Fibroblast of peridontal ligament (primary cell): ENCODE data around the gene NEURL3.

Experiments
- DNase-seq: peaks from one replicate; pipeline ENCODE4 v3.0.0-alpha.2; 2010; ENCODE audit errors: extremely low read depth

Gene NEURL3

GRCh38 chr2:96527286-96528005 lies 22.3 kb upstream of the NEURL3 start:
- DNase-seq = peak; percentile 38

- no peak for DNase-seq
Observed at GRCh38 chr2:96526615-96527285, 21.6 kb upstream of the NEURL3 start.

GRCh38 chr2:96526101-96526591 lies 21.0 kb upstream of the NEURL3 start:
- no peak for DNase-seq

- no peak for DNase-seq
Observed at GRCh38 chr2:96525211-96525507, 20.0 kb upstream of the NEURL3 start.

GRCh38 chr2:96524482-96525210 lies 19.5 kb upstream of the NEURL3 start:
- no peak for DNase-seq

GRCh38 chr2:96523659-96524481 lies 18.7 kb upstream of the NEURL3 start:
- peak; percentile 85 for DNase-seq

GRCh38 chr2:96522304-96523203 lies 17.4 kb upstream of the NEURL3 start:
- DNase-seq = no peak

GRCh38 chr2:96521219-96521618 lies 16.1 kb upstream of the NEURL3 start:
- DNase-seq = no peak

GRCh38 chr2:96520697-96521096 lies 15.5 kb upstream of the NEURL3 start:
- DNase-seq = no peak

GRCh38 chr2:96520231-96520630 lies 15.1 kb upstream of the NEURL3 start:
- no peak for DNase-seq

GRCh38 chr2:96517079-96517478 lies 11.9 kb upstream of the NEURL3 start:
- DNase-seq = no peak

- no peak for DNase-seq
Observed at GRCh38 chr2:96514521-96514920, 9.4 kb upstream of the NEURL3 start.

GRCh38 chr2:96512341-96512740 lies 7.2 kb upstream of the NEURL3 start:
- DNase-seq = no peak

GRCh38 chr2:96511851-96512250 lies 6.7 kb upstream of the NEURL3 start:
- DNase-seq = no peak

- no peak for DNase-seq
Observed at GRCh38 chr2:96510931-96511595, 5.9 kb upstream of the NEURL3 start.

- DNase-seq = no peak
Observed at GRCh38 chr2:96509847-96510230, 4.7 kb upstream of the NEURL3 start.

GRCh38 chr2:96509114-96509846 lies 4.1 kb upstream of the NEURL3 start:
- DNase-seq = peak; percentile 83

- DNase-seq = no peak
Observed at GRCh38 chr2:96508521-96509113, 3.5 kb upstream of the NEURL3 start.

GRCh38 chr2:96507957-96508520 lies 2.9 kb upstream of the NEURL3 start:
- DNase-seq = no peak
